ENCODE data around the gene NCKAP5.

The NCKAP5 gene

DNA sequence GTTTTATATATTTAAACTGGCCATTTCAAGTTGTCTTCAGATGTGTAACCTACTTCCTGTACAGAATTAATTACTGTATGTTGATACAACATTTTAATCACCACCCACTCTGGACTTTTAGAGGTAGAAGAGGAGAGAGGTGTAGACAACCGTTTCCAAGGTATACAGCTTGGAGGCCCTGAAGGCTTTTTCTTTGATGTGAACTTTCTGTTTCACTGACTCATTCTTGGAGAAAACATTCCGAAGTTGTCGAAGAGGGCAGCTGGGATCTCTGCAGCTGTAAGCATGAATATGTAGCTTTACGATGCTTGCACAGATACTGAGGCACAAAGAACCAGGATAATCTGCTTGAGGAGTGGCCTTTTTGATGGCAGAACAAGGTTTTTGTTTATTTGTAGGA, 137.0 kb downstream of the NCKAP5 start:
- DNase-seq (ENCODE audit: low read depth in 2 of 3, low spot score in 1 of 3), result no peak

DNA sequence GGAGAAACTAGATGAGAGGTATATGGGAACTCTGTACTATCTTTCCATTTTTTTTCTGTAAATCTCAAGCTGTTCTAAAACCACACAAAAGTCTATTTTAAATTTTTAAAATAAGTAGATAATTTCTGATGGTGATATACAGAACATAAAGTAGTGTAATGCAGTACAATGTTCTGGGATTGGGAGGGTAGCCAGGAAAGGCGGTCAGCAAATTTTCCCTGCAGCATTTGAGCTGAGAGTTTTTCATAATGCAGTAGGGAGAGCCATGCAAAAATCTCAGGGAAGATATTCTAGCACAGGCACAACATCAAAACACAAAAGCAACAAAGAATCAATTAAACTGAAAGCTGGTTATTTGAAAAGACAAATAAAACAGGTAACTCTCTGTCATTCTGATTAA, 141.5 kb downstream of the NCKAP5 start:
- no peak for DNase-seq (ENCODE audit: low read depth in 2 of 3, low spot score in 1 of 3)

DNA sequence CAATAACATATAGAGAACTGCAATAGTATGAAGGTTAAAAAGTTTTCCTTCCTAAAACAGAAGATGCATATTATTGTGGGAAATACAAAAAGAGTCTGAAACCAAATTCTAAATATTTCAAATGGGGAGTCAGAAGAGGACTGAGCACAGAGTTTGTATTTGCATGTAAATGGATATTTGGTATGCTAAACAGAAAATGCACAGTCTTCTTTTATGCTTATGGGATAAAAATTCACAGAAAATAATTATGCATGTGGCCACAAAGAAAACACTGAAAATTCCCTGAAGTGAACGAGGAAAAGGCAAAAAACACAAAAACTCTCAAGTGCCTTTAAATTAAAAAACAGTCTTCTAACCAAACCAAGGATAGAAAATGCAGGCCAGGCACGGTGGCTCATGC, 142.7 kb downstream of the NCKAP5 start:
- DNase-seq (ENCODE audit: low read depth in 2 of 3, low spot score in 1 of 3), result no peak

DNA sequence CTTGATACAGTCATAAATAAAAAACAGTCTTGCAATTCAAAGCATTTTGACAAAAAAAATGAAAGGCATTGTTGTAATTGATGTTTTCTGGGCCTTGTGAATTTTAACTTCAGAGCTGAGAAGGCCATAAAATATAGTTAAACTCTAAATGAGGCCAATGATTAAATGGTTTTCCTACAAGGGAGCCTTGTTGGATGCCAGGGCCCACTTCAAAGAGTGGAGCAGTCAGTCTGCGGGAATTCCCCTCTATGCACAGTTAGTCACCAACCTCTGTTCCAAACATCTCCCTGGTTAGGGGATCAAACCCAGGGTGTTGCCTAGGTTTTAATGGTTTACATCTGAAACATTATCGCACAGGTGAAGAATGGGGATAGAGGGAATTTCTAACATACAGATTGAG, 143.4 kb downstream of the NCKAP5 start:
- no peak for DNase-seq (ENCODE audit: low read depth in 2 of 3, low spot score in 1 of 3)

GRCh38 chr2:133422931-133423351, 145.3 kb downstream of the NCKAP5 start:
- DNase-seq (ENCODE audit: low read depth in 2 of 3, low spot score in 1 of 3), result no peak

- DNase-seq (ENCODE audit: low read depth in 2 of 3, low spot score in 1 of 3), result no peak
These were observed 146.5 kb downstream of the NCKAP5 start for GRCh38 chr2:133421516-133422324.

- no peak for DNase-seq (ENCODE audit: low read depth in 2 of 3, low spot score in 1 of 3)
These were observed 147.5 kb downstream of the NCKAP5 start for GRCh38 chr2:133420788-133421187.

DNA sequence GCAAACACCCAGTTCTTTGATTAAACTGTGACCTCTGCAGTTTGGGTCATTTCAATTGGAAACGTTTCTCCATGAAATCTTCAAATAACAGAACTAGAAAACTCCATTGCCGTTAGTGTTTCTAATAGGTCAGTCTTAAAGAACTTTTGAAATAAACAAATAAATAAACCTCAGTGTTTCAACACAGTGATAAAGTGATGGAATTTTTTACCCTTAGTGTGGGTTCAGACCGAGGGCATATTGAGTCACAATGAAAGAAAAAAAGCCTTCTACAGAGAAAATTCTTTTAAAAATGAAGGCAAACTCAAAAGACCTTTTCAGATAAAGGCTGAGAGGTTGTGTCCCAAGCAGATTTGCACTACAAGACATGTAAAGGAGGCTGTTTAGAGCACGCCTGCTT, 149.6 kb downstream of the NCKAP5 start:
- DNase-seq (ENCODE audit: low read depth in 2 of 3, low spot score in 1 of 3), result no peak

- no peak for DNase-seq (ENCODE audit: low read depth in 2 of 3, low spot score in 1 of 3)
These were observed 150.2 kb downstream of the NCKAP5 start for GRCh38 chr2:133418021-133418420.

GRCh38 chr2:133417415-133417814, 150.8 kb downstream of the NCKAP5 start:
- DNase-seq (ENCODE audit: low read depth in 2 of 3, low spot score in 1 of 3), result no peak

DNA sequence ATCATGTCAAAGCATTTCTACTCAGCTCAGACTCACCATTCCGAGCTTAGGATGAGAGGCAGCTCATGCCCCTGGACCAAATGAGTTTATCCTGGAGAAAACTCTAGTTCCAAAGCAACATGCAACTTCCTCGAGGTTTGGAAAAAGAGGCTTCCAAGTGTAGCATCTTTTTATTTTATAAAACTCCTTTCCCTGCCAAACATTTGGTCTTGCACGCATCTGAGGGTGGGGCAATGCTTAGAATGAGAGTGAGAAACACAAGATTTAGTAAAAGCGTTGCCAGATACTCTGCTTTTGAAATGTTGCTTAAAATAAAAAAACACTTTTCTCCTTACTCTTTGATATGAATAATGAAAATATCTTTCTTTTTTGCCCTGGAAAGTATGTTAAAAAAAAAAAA, 151.5 kb downstream of the NCKAP5 start:
- no peak for DNase-seq (ENCODE audit: low read depth in 2 of 3, low spot score in 1 of 3)

GRCh38 chr2:133416146-133416545, 152.1 kb downstream of the NCKAP5 start:
- DNase-seq (ENCODE audit: low read depth in 2 of 3, low spot score in 1 of 3), result no peak

DNA sequence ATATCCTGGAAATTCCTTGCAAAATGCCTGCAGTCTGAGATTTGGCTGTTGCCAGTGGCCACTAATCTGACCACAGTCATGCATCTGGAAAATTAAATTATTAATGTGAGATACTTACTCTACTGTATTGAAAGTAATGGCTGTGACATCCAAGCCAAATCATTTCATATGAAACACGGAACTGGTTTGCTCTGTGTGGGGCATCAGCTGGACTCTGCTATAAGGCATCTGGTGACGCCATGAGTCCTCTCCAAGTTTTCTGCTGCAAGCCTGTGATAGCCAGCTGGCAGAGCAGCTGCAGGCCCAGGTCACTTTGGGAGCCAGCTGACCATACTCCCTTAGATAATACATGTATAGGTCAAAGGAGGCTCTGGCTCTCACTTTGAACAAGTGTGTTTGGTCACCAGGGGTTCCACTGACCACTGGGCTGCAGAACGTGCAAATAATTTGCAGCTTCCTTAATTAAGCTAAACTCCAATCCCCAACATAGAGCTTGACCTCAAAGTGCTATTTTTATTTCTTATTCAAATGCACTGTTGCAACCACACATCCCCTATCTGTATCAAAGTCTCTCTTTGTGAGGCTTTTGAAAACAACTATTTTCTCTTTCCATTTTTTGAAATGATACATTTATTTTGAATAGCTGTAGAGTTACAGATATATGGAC, 152.9 kb downstream of the NCKAP5 start:
- no peak for DNase-seq (ENCODE audit: low read depth in 2 of 3, low spot score in 1 of 3)

- no peak for DNase-seq (ENCODE audit: low read depth in 2 of 3, low spot score in 1 of 3)
These were observed 153.6 kb downstream of the NCKAP5 start for GRCh38 chr2:133414486-133415209.

GRCh38 chr2:133413863-133414262, 154.4 kb downstream of the NCKAP5 start:
- DNase-seq (ENCODE audit: low read depth in 2 of 3, low spot score in 1 of 3), result no peak

DNA sequence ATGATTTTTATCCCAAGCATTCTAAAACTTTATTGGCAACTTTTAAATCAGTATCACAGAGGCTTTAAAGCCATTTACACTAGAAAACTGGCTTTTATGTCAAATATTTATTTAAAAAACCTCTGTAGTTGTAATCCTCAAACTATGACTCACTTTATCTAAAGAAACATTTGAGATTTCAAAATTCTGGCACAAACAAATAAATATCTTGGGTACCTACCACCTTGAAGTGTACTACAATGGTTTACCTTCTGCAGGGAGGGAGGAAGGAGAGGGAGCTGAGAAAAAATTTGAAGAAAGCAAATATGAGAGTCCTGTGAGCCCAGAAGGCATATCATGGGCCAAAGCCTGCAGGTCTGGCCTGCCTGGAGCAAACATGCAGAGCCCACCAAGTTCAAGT, 155.6 kb downstream of the NCKAP5 start:
- DNase-seq (ENCODE audit: low read depth in 2 of 3, low spot score in 1 of 3), result no peak

DNA sequence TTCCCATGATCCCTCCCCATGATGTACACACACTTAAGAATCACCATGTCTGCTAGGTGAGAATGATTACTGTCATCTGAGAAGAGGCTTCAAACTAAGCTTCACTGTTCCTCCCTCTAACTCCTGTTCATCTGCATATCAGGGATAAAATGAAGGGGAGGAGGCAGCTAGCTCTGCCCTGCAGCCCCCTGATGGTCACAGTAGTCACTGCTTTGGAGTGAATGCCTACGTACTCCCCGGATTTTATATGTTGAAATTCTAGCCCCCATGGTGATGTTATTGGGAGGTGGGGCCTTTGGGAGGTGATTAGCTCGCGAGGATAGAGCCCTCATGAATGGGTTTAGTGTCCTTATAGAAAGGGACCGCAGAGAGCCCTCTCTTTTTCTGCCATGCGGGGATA, 156.4 kb downstream of the NCKAP5 start:
- DNase-seq (ENCODE audit: low read depth in 2 of 3, low spot score in 1 of 3), result no peak

DNA sequence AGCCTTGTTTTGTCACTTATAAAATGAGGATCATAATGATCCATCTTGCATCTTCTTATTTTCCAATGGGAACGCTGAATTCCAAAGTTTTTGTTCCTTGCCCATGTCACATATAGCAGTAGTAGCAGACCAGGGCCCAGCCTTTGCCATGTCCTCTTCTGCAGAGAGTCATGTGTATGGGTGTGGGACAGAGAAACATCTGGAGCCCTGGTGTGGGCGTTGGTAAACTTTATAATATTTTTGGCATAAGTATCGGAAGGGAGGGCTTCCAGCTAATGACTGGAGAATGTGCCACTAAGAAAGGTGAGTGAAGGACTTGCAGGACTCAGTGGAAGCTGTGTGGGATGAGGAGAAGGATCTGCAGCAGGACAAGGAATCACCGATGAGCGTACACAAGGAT, 157.2 kb downstream of the NCKAP5 start:
- no peak for DNase-seq (ENCODE audit: low read depth in 2 of 3, low spot score in 1 of 3)

DNA sequence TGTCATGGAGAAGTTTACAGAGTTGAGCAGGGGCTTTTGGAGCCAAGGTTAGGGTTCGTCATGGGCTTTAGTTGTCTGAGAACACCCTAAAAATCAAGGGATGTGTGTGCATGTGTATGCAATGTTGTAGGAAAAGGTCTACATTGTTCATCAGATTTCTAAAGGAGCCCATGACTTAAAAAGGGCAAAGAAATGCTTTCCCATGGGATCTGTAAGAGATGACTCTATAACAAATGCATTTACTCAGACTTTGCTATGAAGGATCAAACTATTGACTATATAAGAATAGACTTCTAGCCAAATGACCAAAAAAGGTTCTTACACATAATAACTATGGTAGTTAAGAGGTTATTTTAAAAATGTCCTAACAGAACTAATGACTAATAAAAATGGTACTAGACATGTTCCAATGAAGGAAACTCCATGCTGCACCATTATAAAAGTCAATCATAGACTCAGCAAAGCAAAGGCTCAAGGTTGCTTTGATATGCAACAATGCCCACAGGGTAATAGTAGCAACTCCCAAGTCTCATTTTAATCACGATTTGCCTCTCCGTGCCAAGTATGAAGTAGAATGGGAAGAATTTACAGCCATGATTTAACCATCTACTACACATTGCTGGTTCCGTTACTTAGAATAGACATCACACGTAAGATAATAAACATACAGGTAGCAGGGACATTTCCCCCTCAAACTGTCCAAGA, 158.5 kb downstream of the NCKAP5 start:
- no peak for DNase-seq (ENCODE audit: low read depth in 2 of 3, low spot score in 1 of 3)

DNA sequence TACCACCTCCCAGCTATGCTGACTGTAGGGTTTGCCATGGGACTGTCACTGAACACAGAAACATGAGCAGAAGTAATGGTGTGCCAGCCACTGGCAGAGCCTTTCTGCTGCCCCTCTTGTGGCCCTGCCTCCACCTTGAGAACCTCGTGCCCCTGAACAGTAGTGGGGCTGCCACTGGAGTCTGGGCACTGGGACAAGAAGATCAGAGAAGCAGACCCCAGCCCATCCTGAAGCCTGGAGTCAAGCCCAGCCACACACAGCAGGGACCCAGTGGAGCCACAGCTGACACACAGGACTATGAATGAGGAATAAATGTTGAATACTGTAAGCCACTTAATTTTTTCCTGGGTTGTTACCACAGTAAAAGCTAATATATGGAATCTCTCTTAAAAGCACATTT, 159.6 kb downstream of the NCKAP5 start:
- DNase-seq (ENCODE audit: low read depth in 2 of 3, low spot score in 1 of 3), result no peak

GRCh38 chr2:133407341-133407740, 160.9 kb downstream of the NCKAP5 start:
- DNase-seq (ENCODE audit: low read depth in 2 of 3, low spot score in 1 of 3), result no peak

DNA sequence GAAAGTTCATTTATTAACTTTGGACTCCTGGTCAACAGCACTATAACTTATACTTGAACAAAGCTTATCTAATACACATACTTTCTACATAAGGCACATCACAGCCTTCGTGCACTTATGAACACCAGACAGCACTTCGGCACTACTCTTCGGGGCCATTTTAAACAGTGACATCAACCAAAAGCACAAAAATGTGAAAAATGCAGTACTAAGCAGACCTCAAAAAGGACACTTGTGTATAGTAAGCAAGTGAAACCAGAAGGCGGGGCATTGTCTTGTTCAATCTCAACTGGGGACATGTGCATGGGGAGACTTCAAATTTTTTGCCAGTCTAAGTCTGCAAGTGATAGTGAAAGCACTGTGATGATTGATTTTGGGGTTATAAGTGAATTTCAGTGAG, 163.0 kb downstream of the NCKAP5 start:
- DNase-seq (ENCODE audit: low read depth in 2 of 3, low spot score in 1 of 3), result no peak
